CD4-positive, alpha-beta T cell treated with Interleukin-17A for 4 hours (primary cell): Measurements from ENCODE around the gene FPR3.
"Not testable (repeated sequence)": the region's sequence is repeated elsewhere in the genome, so short reads cannot be mapped to it uniquely, and the experiment has no call there.

ENCODE experiments used
- DNase-seq: peaks from one replicate; pipeline ENCODE4 v3.0.0-alpha.2; 2020; ENCODE audit warnings: mixed read lengths

Gene FPR3

GRCh38 chr19:51784922-51785690 is 9.9 kb upstream of the FPR3 start:
- DNase-seq = no peak

GRCh38 chr19:51786646-51787494 is 8.1 kb upstream of the FPR3 start:
- no peak for DNase-seq

GRCh38 chr19:51788029-51788428 is 6.9 kb upstream of the FPR3 start:
- DNase-seq = no peak

GRCh38 chr19:51789061-51789795 is 5.7 kb upstream of the FPR3 start:
- DNase-seq = no peak

- DNase-seq = no peak
These were observed 2.0 kb upstream of the FPR3 start for GRCh38 chr19:51792932-51793331.

GRCh38 chr19:51793994-51794393 is 963 bp upstream of the FPR3 start:
- no peak for DNase-seq

GRCh38 chr19:51796195-51796679 is 1.3 kb downstream of the FPR3 start:
- no peak for DNase-seq

- DNase-seq = no peak
These were observed 2.5 kb downstream of the FPR3 start for GRCh38 chr19:51797480-51797879.

- DNase-seq = no peak
These were observed 3.1 kb downstream of the FPR3 start for GRCh38 chr19:51798062-51798461.

GRCh38 chr19:51799034-51799773 is 4.2 kb downstream of the FPR3 start:
- DNase-seq = no peak

- DNase-seq = no peak
These were observed 5.0 kb downstream of the FPR3 start for GRCh38 chr19:51799774-51800472.

GRCh38 chr19:51800473-51801244 is 5.7 kb downstream of the FPR3 start:
- no peak for DNase-seq

- no peak for DNase-seq
These were observed 7.8 kb downstream of the FPR3 start for GRCh38 chr19:51802775-51803174.

- no peak for DNase-seq
These were observed 8.6 kb downstream of the FPR3 start for GRCh38 chr19:51803519-51803918.

- no peak for DNase-seq
These were observed 9.0 kb downstream of the FPR3 start for GRCh38 chr19:51803967-51804366.

- DNase-seq = not testable (repeated sequence)
These were observed 9.8 kb downstream of the FPR3 start for GRCh38 chr19:51804789-51805188.

- DNase-seq = not testable (repeated sequence)
These were observed 10.4 kb downstream of the FPR3 start for GRCh38 chr19:51805396-51805795.

GRCh38 chr19:51806571-51806970 is 11.6 kb downstream of the FPR3 start:
- DNase-seq = not testable (repeated sequence)

- no peak for DNase-seq
These were observed 12.2 kb downstream of the FPR3 start for GRCh38 chr19:51807111-51807701.

GRCh38 chr19:51807925-51808324 is 13.0 kb downstream of the FPR3 start:
- DNase-seq = no peak
